DMS114 treated with DMSO at 0.1 percent for 48 hours (cell line): ENCODE data around the gene HP1BP3.

Experiments used
- DNase-seq: peaks from one replicate; lab custom pipeline; 2025; ENCODE audit not compliant: unreplicated experiment; lab: John Stamatoyannopoulos, UW

The HP1BP3 gene

GRCh38 chr1:20770314-20771087, 16.6 kb downstream of the HP1BP3 start:
- no peak for DNase-seq

- DNase-seq, result no peak
Observed at GRCh38 chr1:20767271-20767670, 19.8 kb downstream of the HP1BP3 start.

- DNase-seq, result no peak
Observed at GRCh38 chr1:20763417-20763816, 23.7 kb downstream of the HP1BP3 start.

GRCh38 chr1:20760322-20760721, 26.8 kb downstream of the HP1BP3 start:
- DNase-seq, result no peak

GRCh38 chr1:20753589-20753988, 33.5 kb downstream of the HP1BP3 start:
- DNase-seq, result no peak

GRCh38 chr1:20751462-20751990, 35.6 kb downstream of the HP1BP3 start:
- no peak for DNase-seq

GRCh38 chr1:20742671-20743070, 44.4 kb downstream of the HP1BP3 start:
- no peak for DNase-seq

GRCh38 chr1:20740781-20741180, 46.3 kb downstream of the HP1BP3 start:
- DNase-seq, result no peak

- no peak for DNase-seq
Observed at GRCh38 chr1:20739225-20739624, 47.9 kb downstream of the HP1BP3 start.

GRCh38 chr1:20735581-20736111, 51.5 kb downstream of the HP1BP3 start:
- no peak for DNase-seq

GRCh38 chr1:20733360-20733975, 53.6 kb downstream of the HP1BP3 start:
- DNase-seq, result no peak

- DNase-seq, result peak; percentile 30
Observed at GRCh38 chr1:20732588-20733359, 54.3 kb downstream of the HP1BP3 start, which contains the start of gene SH2D5. TSS of gene SH2D5 (minus strand) at chr1:20732703. CDS start at chr1:20728044, 4,659 bp downstream.

GRCh38 chr1:20732071-20732587, 55.0 kb downstream of the HP1BP3 start:
- DNase-seq, result peak; percentile 37

GRCh38 chr1:20731057-20731991, 55.8 kb downstream of the HP1BP3 start:
- no peak for DNase-seq

GRCh38 chr1:20730690-20731056, 56.4 kb downstream of the HP1BP3 start:
- no peak for DNase-seq

GRCh38 chr1:20729990-20730689, 57.0 kb downstream of the HP1BP3 start:
- no peak for DNase-seq

- DNase-seq, result no peak
Observed at GRCh38 chr1:20729155-20729931, 57.8 kb downstream of the HP1BP3 start.

- DNase-seq, result no peak
Observed at GRCh38 chr1:20728371-20729154, 58.5 kb downstream of the HP1BP3 start.
